ENCODE results near the gene CHM. TPM values are rescaled to one million over a fixed set of nuclear protein-coding genes. Genes with fewer than 3 reads are reported as not detected.
A peak's percentile ranks its signal among the peaks of the same experiment; 100 is the strongest.

Gene CHM
- total and polyA plus RNA-seq, 2 donors (not counting 1 experiment from before 2014, with no cell fraction given) = 13.7 to 25.5 TPM

DNA sequence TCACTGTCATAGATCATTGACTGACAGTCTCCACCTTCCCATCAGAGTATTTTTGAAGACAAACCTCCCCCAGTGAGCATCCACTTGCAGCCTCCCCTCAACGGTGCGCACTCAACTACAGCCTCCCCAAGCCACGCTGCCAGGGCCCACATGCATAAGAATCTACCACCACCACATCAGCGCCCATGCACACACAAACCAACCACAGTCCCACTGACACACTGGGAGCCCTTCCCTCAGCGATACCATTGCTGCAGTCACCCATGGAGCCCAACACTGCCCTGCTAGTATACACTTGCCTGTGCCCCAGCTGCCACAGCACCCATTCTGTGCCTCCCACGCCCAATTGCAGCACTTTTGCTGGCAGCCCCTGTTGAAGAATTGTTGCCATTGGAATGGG is 132.9 kb downstream of the CHM start:
- Histone ChIP-seq H3K79me2 (ENCODE audit: control insufficient read depth, insufficient read depth, low read length) (peaks cover 9% of the 10 kb centered on the region), H4K20me1 (ENCODE audit: control insufficient read depth, insufficient read depth, low read length, poor library complexity, severe bottlenecking) (no peaks in the 10 kb centered on the region), H2AFZ (ENCODE audit: insufficient read depth, low read depth, low read length, poor library complexity, severe bottlenecking) (no peak overlapping the region), H3K4me2 (replicated peaks; ENCODE audit: low read depth, low read length, poor library complexity, severe bottlenecking) (no peak overlapping the region), H3K9ac (ENCODE audit: low read length) (no peak overlapping the region), H3K4me1 (ENCODE audit: control insufficient read depth in 2 of 2, insufficient read depth in 2 of 2, low read length in 2 of 2) (peaks cover 4 to 5% of the 10 kb centered on the region in 2 donors), H3K9me3 (ENCODE audit: control extremely low read depth in 1 of 3, control insufficient read depth in 2 of 3, insufficient read depth in 1 of 3, low read length in 2 of 3) (no peaks in the 10 kb centered on the region), H3K4me3 (ENCODE audit: control extremely low read depth in 1 of 5, extremely low read depth in 1 of 5, insufficient read depth in 1 of 5, low read depth in 2 of 5, low read length in 4 of 5) (no peak overlapping the region), H3K27ac (ENCODE audit: low read length in 2 of 2) (no peak overlapping the region), H3K36me3 (replicated peaks in 1 of 2; ENCODE audit: control extremely low read depth in 1 of 2, control insufficient read depth in 1 of 2, extremely low read depth in 1 of 2, insufficient read depth in 2 of 2, low read length in 1 of 2) (peaks cover 0 to 2% of the 10 kb centered on the region in 2 experiments), H3K27me3 (replicated peaks in 1 of 4; ENCODE audit: control extremely low read depth in 1 of 4, control insufficient read depth in 3 of 4, insufficient read depth in 4 of 4, low read length in 3 of 4) (no peaks in the 10 kb centered on the region)
- no peak for TF ChIP-seq EZH2 (IDR thresholded peaks at IDR 0.05; ENCODE audit: borderline replicate concordance, insufficient read depth, low read depth, low read length, poor library complexity, severe bottlenecking)
- TF ChIP-seq, protein P1, sequence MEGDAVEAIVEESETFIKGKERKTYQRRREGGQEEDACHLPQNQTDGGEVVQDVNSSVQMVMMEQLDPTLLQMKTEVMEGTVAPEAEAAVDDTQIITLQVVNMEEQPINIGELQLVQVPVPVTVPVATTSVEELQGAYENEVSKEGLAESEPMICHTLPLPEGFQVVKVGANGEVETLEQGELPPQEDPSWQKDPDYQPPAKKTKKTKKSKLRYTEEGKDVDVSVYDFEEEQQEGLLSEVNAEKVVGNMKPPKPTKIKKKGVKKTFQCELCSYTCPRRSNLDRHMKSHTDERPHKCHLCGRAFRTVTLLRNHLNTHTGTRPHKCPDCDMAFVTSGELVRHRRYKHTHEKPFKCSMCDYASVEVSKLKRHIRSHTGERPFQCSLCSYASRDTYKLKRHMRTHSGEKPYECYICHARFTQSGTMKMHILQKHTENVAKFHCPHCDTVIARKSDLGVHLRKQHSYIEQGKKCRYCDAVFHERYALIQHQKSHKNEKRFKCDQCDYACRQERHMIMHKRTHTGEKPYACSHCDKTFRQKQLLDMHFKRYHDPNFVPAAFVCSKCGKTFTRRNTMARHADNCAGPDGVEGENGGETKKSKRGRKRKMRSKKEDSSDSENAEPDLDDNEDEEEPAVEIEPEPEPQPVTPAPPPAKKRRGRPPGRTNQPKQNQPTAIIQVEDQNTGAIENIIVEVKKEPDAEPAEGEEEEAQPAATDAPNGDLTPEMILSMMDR (IDR thresholded peaks at IDR 0.05) = no peak
- no peaks in the 10 kb centered on the region for H3K27me3 Mint-ChIP-seq
- no peak overlapping the region for H3K4me3 Mint-ChIP-seq
- H3K9me3 Mint-ChIP-seq (ENCODE audit: insufficient read depth) = no peaks in the 10 kb centered on the region
- no peak overlapping the region for H3K27ac Mint-ChIP-seq
- WGBS (ENCODE audit: insufficient coverage) = 96% methylated on average over 4 of the region's 6 CpGs
- H3K4me1 Mint-ChIP-seq = peaks cover 40% of the 10 kb centered on the region
- ATAC-seq (ENCODE audit: low read depth) (no peak), DNase-seq (no peak)
- intact Hi-C loops (cut with micrococcal nuclease) = no loop called here
- CTCF ChIA-PET = no interaction called here
- POLR2A ChIA-PET = no interaction called here

DNA sequence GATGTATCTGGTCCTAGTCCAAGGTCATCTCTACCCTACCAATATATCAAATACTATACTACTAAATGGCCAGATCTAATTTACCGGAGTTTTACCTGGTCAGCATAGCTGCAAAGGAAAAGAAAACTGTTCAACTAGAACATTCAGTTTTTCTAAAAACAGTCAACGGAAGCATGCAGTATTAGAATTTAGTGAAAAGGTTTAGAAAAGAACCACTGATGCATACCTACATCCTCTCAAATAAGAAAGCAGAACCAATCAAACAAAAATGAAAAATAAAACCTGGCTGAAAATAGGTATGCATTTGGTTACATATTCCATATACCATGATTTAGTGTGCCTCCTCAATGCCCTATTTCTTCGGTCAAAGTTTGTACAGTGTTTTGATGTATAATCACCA is 140.0 kb downstream of the CHM start:
- Histone ChIP-seq H3K36me3 (replicated peaks in 1 of 2; ENCODE audit: control extremely low read depth in 1 of 2, control insufficient read depth in 1 of 2, extremely low read depth in 1 of 2, insufficient read depth in 2 of 2, low read length in 1 of 2) (peaks cover 0 to 2% of the 10 kb centered on the region in 2 experiments), H3K79me2 (ENCODE audit: control insufficient read depth, insufficient read depth, low read length) (no peaks in the 10 kb centered on the region), H3K27ac (ENCODE audit: low read length in 2 of 2) (peak overlapping the region; percentile 38 to 65), H3K4me3 (ENCODE audit: control extremely low read depth in 1 of 5, extremely low read depth in 1 of 5, insufficient read depth in 1 of 5, low read depth in 2 of 5, low read length in 4 of 5) (peak overlapping the region in 2 of 5 experiments; percentile 5 to 6), H3K27me3 (replicated peaks in 1 of 4; ENCODE audit: control extremely low read depth in 1 of 4, control insufficient read depth in 3 of 4, insufficient read depth in 4 of 4, low read length in 3 of 4) (no peaks in the 10 kb centered on the region), H3K4me2 (replicated peaks; ENCODE audit: low read depth, low read length, poor library complexity, severe bottlenecking) (peak overlapping the region; percentile 57), H3K9ac (ENCODE audit: low read length) (peak overlapping the region; percentile 11), H2AFZ (ENCODE audit: insufficient read depth, low read depth, low read length, poor library complexity, severe bottlenecking) (no peak overlapping the region), H3K4me1 (ENCODE audit: control insufficient read depth in 2 of 2, insufficient read depth in 2 of 2, low read length in 2 of 2) (peaks cover 11 to 17% of the 10 kb centered on the region in 2 donors), H4K20me1 (ENCODE audit: control insufficient read depth, insufficient read depth, low read length, poor library complexity, severe bottlenecking) (no peaks in the 10 kb centered on the region), H3K9me3 (ENCODE audit: control extremely low read depth in 1 of 3, control insufficient read depth in 2 of 3, insufficient read depth in 1 of 3, low read length in 2 of 3) (no peaks in the 10 kb centered on the region)
- TF ChIP-seq, protein P1 (IDR thresholded peaks at IDR 0.05) = no peak
- no peak for TF ChIP-seq EZH2 (IDR thresholded peaks at IDR 0.05; ENCODE audit: borderline replicate concordance, insufficient read depth, low read depth, low read length, poor library complexity, severe bottlenecking)
- peak; percentile 21 for ATAC-seq (ENCODE audit: low read depth)
- Mint-ChIP-seq H3K27ac (peak overlapping the region; percentile 74), H3K9me3 (ENCODE audit: insufficient read depth) (no peaks in the 10 kb centered on the region), H3K27me3 (no peaks in the 10 kb centered on the region), H3K4me3 (peak overlapping the region; percentile 78), H3K4me1 (peaks cover 40% of the 10 kb centered on the region)
- DNase-seq = peak; percentile 3
- intact Hi-C loops (cut with micrococcal nuclease) = no loop called here
- POLR2A ChIA-PET = no interaction called here
- WGBS (ENCODE audit: insufficient coverage) = no CpG with 5 or more reads among the region's 3 CpGs
- CTCF ChIA-PET = no interaction called here

Measured in B cell (primary cell).